HG03095 (cell line): Measurements from ENCODE around the gene ARL4D.
"Not testable (repeated sequence)": the region's sequence is repeated elsewhere in the genome, so short reads cannot be mapped to it uniquely, and the experiment has no call there.

Source experiments
- ATAC-seq: cut with Tn5 transposase; IDR thresholded peaks from one replicate; pipeline ENCODE4 v1.9.1; 2021; ENCODE audit warnings: moderate library complexity; ENCODE audit not compliant: unreplicated experiment

ARL4D gene

DNA sequence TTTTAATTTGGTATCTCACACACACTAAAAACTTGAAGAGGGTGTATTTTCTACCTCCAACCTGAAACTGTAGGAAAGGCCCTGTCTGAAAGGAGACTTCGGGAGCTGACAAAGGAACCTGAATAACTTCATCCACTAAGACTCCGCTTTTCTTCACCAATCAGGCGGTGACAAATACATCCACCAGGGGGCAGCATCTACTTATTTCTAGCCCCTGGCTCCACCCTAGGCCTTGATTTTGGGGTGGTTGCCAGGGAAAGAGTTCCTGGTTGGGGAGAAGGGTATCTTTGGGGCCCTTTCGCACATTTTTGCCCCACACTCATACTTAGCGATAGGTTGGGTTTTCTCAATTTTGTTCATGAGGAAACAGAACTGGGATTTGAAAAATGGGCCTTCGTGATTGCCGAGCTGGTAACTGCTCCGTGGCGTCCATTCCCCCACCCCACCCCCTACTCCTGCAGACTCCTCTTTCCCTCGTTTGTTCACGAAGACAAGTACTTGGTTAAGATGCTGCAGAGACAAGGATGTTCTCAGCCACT, 4.8 kb upstream of the ARL4D start:
- no peak for ATAC-seq

DNA sequence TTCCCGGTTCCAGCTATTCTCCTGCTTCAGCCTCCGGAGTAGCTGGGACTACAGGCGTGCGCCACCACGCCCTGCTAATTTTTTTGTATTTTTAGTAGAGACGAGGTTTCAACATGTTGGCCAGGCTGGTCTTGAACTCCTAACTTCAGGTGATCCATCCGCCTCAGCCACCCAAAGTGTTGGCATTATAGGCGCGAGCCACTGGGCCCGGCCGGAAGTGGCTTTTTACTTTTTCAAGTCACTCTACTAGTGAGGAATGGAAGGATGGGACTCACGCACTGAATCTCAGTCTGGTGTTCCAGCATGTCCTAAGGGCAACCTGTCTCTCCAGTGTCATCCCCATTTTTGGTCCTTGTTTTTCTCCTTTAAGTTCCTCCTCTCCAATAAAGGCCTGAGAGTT, 4.1 kb upstream of the ARL4D start:
- not testable (repeated sequence) for ATAC-seq

DNA sequence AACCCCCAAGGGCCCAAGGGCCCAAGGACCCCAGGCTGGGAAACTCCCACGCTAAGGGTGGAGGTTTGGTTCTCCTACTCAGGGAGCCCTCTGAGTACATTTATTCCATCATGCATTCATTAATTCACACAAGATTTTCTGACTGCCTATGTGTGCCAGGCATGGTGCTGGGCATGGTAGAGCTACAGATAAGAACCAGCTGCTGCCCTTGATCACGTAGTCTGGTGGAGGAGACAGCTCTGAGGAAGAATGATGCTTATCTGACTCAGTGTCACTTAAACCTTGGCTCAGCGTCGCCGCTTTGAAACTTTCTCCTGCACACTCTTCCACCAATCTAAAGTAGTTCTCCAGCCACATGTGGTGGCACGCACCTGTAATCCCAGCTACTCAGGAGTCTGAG, 3.6 kb upstream of the ARL4D start:
- no peak for ATAC-seq

DNA sequence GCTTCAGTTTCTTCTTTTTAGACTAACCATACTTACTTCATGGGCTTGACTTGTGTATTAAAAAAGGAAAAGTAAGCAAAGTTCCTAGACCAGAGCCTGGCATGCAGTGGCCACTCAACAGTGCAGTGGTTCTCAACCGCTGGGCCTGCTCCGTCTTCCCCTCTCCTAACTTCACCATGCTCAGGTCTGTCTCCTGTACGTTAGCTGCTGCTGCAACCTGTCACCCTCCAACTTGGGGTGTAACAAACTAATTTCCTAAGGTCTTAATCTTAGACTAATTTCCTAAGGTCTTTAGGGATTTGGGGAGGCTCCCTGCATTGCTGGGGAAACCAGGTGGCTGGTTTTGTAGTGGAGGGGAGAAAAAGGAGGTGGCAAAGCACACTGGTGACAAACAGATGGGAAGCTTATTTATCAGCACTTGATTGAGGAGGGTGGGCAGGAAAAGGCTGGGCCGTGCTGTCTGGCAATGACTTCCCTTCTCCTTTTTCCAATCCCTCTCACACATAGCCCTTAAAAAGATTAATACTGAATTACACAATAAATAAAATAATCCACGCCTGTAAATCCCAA, 2.2 kb upstream of the ARL4D start:
- ATAC-seq, result no peak

DNA sequence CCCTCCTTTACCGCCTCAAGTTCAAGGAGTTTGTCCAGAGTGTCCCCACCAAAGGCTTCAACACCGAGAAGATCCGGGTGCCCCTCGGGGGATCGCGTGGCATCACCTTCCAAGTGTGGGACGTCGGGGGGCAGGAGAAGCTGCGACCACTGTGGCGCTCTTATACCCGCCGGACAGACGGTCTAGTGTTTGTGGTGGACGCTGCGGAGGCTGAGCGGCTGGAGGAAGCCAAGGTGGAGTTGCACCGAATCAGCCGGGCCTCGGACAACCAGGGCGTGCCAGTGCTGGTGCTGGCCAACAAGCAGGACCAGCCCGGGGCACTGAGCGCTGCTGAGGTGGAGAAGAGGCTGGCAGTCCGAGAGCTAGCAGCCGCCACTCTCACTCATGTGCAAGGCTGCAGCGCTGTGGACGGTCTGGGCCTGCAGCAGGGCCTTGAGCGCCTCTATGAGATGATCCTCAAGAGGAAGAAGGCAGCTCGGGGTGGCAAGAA, 1.1 kb downstream of the ARL4D start:
- ATAC-seq, result no peak

DNA sequence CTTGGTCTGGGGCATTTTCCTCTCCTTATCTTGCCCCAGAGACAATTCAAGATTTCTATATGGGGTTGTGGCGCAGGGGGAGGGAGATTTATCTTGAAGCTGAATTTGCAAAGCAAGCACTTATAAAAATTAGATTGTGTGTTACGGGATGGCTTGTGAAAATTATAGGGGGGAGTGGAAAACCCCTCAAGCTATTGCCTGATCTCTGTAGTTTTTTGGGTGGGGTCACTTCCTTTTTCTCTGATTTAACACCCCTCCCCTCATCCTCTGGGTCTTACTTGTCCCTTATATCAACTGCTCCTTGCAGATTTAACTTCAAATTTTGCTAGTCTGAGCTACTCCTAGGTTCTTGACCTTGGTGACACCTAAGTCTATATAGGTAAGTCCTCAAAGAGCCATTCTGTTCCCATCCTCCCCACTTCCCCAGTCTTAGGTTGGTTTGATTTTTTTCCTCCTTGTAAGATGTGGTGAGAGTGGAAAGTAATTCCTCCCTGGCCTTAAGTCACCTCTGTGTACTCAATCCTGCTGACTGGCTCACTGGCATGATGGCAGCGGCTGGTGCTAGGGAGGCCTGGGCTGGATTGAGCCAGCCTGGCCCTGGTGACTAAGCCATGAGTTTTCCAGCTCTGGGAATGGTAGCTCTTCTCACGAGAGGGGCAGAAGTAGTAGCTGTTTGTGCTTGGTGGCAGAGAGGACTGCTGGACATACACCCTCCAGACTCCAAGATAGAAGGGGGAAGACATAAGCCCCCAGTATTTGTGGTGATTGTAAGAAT, 2.3 kb downstream of the ARL4D start:
- ATAC-seq, result no peak

DNA sequence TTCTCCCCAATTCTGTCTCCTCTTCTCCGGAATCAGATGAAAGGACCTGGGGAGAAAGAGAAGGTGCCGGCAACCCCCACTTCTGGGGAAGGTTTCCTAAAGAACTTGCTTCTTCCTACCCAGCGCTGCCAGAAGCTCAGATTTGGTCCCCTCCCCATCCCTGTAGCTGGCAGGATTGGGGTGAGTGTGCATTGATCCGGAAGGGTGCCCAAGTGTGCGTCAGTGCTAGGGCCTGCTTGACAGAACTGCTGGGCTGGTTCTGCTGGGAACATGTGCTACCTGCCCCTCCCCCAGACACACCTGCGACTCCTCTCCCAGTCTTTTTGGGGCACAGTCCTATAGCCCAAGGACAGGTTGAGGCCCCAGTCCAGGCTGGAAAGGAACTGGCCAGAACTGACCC, 3.3 kb downstream of the ARL4D start:
- ATAC-seq, result no peak

DNA sequence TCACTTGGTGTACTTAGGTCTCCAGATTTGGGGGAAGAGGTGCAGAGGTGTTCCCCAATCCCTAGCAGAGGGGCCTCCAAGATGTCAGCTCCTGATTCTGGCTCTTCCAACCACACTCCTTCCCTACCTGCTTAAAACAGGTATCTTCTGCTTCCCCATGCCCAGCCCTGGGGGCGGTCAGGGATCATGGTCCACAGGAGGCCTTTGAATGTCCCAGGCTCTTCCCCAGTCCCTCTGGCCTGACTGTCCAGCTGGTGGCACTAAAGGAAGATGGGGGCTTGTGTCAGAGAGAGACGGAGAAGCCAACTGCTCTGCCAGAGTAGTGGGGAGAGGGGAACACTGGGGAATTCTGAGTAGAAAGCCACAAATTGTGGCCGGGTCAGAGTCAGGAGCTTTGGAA, 3.8 kb downstream of the ARL4D start:
- no peak for ATAC-seq

DNA sequence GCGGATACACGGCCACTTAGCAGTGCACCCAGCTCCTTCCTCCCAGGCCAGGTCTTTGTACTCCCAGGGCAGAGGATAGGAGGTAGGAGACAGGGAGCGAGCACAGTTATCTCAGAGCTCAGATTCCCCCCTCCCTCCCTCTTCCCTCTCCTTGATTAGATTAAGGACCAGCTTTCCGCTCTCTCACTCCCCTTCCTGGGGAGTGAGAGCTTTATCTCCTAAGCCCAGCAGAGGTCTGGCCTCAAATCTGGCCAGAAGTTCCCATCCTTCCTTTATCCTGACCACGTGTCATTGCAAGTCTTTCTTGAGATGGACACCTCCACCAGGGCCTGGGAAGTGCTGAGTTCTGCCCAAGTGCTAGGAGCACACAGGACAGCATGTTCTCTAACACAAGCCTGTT, 5.1 kb downstream of the ARL4D start:
- no peak for ATAC-seq

DNA sequence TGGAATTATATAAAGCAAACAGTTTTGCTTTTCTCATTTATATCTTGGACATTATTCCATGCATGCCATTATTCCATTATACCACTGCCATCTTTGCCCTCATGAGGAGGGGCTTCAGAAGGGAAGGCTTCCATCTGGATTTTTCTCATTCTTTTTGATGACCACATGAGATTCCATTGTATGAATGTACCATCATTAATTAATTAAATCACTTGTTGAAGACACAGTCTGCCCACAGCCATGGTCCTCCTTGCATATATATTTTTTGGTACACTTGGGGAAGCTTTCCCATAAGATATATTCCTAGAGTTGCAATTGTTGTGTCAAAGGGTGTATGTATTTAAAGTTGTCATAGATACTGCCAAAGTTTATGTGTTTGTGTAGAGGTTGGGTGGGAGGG, 7.1 kb downstream of the ARL4D start:
- no peak for ATAC-seq

DNA sequence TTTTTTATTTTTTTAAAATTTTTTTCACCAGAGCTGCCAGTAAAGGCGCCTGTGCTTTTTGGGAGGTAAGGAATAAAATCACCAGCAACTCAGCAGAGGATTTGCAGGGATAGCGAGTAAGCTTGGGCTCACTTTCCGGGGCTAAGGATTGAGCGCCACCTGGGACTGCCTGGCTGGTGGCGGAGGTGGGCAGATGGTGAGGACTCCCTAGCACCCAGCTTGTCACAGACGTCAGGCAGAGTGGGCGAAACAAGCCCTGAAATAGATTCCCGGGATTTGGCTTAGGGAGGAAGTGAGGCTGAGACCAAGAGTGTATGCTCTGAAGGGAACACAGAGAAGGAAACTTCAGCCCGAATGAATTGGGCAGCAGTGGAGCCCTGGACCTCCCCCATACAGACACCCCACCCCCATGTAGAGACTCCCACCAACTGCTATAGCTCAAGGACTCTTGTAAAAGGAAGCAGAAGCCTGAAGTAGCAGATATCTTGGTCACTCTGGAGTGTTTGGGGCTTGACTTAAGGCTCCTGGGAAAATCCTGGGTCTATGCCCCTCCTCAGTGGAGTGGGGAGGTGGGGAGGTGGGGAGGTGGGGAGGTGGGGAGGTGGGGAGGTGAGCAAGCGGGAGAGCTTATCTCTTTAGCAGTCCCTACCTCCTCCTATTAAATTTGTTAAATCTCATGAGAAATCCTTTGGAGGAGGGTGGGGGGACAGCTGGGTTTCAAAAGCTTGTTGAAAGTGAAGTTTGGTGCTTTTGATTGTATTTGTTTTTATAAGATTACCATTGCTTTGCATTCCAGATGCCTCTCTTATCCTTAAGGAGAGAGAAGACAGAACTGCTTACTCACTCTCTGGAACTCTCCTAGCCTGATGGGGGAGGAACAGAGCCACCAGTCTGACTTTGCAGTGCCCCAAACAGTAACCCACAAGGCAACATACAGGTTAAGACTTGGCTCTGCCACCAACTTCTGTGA, 8.2 kb downstream of the ARL4D start:
- ATAC-seq, result no peak

DNA sequence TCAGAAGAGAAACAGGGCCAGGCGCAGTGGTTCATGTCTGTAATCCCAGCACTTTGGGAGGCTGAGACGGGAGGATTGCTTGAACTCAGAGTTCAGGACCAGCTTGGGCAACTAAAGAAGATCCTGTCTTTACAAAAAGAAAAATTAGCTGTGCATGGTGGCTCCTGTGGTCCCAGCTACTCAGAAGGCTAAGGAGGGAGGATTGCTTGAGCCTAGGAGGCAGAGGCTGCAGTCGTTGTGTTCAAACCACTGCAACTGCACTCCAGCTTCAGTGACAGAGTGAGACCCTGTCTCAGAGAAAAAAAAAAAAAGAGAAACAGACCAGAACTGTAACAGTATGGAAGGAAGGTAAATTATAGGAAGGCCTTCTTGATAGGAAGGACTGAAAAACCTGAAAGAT, 10.3 kb downstream of the ARL4D start:
- ATAC-seq, result no peak

DNA sequence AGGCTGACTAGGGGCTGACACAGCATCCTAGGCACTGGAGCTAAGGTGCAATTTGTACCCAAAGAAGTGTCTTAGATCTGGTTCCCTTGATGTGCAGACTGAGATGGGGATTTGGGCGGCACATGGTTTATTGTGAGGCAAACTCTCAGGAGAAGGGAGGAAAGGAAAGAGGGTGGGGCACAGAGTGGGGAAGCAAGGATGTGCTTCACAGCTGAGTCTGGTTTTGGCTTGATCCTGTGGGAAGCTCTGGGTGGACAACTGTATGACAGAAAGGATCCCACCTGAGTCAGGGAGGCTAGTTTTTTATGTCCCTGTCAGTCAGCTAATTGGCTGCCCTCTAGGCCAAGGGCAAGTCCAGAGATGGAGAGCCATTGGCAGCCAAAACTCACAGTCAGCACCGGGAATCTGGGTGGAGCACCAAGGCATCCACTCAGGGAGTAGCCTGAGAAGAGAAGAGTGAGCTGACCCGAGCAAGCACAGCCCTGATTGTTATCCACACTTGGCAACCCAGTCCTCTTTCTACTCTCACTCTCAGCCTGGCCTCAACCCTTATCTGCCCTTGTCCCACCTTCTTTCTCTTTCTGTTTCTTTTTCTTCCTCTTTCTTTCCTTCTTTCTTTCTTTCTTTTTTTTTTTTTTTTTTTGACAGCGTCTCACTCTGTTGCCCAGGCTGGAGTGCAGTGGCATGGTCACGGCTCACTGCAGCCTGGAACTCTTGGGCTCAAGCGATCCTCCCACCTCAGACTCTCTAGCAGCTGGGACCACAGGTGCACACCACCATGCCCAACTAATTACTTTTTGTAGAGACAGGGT, 12.0 kb downstream of the ARL4D start:
- ATAC-seq, result no peak

DNA sequence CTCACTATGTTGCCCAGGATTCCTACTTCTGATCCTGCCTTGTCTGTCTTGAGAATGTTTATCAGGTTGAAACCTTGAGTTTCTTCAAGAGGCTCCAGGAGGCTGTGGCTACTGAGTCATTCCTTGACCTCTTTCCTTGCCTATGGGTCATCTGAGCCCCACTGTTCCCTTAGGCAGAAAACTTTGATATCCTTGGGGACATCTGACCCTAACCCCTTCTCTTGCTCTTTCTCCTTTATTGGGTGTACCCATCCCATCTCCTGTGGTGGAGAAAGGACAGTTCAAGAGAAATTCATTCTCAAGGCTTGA, 12.5 kb downstream of the ARL4D start:
- ATAC-seq, result no peak

DNA sequence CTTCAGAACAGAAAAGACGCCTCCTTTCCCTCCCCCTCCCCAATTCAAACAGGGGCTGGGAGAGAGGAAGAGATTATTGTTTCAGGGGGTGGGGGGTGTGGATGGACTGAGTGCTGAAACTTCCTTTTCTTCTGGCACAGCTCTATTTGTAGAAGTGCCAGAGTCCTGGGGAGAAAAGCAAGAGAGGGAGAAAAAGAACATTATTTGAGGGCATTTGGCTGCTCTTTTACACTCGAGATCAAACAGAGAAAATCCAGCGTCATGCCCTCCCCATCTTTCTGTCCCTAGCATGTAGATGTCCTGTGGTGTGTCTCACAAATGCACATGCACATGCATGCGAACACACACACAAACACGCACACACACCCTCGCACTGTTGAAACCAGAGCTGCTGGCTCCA, 13.0 kb downstream of the ARL4D start:
- ATAC-seq, result no peak

DNA sequence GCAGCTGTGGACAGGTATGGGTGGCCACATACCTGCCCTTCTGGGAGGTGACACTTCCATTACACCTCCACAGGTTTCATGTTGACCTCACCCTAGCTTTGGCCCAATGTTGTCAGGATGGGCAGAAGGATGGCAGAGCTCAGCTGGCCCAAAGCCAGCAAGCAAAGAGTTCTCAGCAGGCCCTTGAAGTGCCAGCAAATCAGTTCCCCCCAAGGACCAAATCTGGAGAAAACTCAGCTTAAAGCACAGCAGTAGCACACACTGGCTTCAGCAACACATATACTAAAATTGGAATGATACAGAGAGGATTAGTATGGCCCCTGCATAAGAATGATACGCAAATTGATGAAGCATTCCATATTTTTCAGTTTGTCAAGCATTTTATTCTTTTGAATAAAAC, 13.4 kb downstream of the ARL4D start:
- no peak for ATAC-seq

DNA sequence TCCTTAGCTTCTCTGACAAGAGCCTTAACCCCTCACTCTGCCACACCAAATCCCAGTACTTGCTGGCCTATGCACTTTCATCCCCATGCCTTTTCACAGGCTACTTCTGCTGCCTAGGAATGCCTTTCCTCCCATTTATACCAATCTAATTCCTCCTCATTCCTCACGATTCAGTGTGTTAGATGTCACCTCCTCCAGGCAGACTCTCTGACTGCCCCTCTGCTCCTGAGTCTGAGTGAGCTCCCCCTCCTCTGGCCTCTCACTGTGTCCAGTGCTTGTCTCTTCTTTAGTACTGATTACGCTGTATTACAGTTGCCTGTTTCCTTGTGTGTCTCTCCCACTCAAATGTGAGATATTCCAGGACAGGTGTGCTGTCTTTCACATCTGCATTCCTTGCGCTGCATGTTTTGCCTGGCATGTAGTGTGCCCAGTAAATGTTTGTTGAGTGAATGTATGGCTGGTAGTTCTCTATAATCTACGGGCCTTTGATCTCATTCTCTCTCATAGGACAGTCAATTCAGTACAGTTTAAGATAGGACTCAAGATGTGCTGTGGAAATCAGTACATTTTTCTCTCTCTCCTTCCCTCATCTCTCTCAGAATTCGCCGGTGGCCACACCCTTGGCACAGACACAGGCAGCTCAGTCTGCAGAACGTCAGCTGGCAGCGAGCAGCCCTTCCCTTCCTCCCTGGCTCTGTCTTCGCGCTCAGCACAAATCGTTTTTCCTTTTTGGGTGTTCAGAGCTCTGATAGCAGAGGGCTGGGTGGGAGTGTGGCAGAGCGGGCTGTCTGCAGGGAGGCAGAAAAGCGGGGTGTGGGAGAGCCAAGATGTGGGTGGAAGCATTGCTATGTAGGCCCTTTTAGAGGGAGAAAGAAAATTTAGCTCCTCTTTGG, 18.5 kb downstream of the ARL4D start:
- ATAC-seq, result no peak

DNA sequence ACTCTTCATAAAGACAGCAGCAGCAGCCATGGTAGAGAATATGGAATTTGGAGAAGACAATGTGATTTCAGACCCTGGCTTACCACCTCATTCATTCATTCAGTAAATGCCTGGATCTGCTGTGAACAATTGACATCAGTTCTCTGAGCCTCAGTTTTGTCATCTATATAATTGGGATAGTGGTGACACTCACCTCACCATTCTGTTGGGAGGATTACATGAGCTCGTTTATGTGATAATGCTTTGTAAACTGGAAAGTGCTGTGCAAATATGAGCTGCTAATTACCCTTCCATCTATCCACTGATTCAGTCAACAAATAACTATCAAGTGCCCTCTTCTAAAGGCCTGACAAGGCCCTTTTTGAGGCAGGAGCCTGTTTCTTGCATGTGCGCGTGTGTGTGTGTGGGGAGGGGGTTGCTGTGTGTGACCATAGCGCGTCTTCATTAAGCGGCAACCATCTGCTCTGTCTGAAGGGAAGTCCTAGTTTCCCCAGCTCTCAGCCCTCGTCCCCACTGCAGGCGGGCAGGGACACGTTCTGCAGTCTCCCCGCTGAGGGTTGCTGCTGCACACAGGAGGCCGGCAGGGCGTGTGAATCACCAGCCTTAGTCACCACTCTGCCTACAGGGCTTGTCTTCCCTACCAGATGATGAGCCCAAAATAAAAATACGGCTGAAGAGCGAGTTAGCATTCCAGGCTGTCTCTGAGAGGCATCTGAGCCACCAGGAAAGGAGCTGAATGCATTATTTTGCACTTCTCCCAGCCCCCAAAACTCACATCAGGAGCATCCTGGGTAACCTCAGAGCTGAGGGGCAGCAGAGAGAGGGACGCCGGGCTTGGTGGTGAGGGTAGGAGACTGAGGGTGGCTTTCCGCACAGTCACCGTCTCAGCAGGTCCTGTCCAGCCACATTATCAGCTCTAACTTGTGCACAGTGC, 19.9 kb downstream of the ARL4D start:
- no peak for ATAC-seq
